Mammary epithelial cell (primary cell): ENCODE results near the gene C1QTNF9.

Experiments
- EZH2 ChIP-seq: IDR thresholded peaks from 2 replicates; pipeline ENCODE4 v1.6.1; 2012; ENCODE audit warnings: low read length, inconsistent platforms, borderline replicate concordance
- TF ChIP-seq, protein P1 (sequence below), 2 donors: IDR thresholded peaks in 1 of 2; conservative IDR thresholded peaks in 1 of 2; 2 replicates each; pipeline ENCODE4 v1.5.1; 2011 to 2012; ENCODE audit warnings: inconsistent platforms in 2 of 2, low read length in 2 of 2, mild to moderate bottlenecking in 2 of 2, control low read depth in 1 of 2, low read depth in 1 of 2; ENCODE audit not compliant: insufficient read depth in 1 of 2; ENCODE audit errors: extremely low read depth in 1 of 2

DNA sequence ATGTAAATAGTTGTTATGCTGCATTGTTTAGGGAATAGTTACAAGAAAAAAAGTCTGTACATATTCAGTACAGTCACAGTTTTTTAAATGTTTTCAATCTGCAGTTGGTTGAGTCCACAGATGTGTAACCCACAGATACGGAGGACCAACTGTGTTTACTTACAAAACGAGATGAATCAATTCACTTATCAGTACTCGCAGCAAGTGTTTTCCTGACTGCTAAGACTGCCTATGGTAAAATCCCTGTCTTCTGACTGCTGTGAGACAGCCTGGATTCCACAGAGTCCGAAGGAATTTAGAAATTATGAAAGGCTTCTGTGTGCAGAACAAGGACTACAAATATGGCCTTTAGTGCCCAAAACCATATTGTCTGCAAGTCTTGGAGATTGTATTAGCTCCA lies 45.7 kb upstream of the C1QTNF9 start:
- TF ChIP-seq, protein P1, sequence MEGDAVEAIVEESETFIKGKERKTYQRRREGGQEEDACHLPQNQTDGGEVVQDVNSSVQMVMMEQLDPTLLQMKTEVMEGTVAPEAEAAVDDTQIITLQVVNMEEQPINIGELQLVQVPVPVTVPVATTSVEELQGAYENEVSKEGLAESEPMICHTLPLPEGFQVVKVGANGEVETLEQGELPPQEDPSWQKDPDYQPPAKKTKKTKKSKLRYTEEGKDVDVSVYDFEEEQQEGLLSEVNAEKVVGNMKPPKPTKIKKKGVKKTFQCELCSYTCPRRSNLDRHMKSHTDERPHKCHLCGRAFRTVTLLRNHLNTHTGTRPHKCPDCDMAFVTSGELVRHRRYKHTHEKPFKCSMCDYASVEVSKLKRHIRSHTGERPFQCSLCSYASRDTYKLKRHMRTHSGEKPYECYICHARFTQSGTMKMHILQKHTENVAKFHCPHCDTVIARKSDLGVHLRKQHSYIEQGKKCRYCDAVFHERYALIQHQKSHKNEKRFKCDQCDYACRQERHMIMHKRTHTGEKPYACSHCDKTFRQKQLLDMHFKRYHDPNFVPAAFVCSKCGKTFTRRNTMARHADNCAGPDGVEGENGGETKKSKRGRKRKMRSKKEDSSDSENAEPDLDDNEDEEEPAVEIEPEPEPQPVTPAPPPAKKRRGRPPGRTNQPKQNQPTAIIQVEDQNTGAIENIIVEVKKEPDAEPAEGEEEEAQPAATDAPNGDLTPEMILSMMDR (conservative IDR thresholded peaks at IDR 0.05 in 1 of 2, IDR thresholded peaks at IDR 0.05 in 1 of 2; ENCODE audit: extremely low read depth in 1 of 2, insufficient read depth in 1 of 2, low read depth in 1 of 2, low read length in 2 of 2) = no peak
- TF ChIP-seq EZH2 = no peak
